Mesothelial cell of epicardium (in vitro differentiated cells): ENCODE results near the gene PHLDB1. TPM values are rescaled to one million over a fixed set of nuclear protein-coding genes. Genes with fewer than 3 reads are reported as not detected.
"Not testable (repeated sequence)": the region's sequence is repeated elsewhere in the genome, so short reads cannot be mapped to it uniquely, and the experiment has no call there.

Source experiments
- DNase-seq, 2 experiments: peaks; one replicate each; pipeline ENCODE4 v3.0.0; 2021; ENCODE audit warnings: low spot score in 2 of 2; ENCODE audit not compliant: unreplicated experiment in 2 of 2
- H3K27ac Mint-ChIP-seq: 2 replicates; pipeline ENCODE4 v1.8.0; 2021; ENCODE audit warnings: mixed read lengths
- H3K27me3 Mint-ChIP-seq: 2 replicates; pipeline ENCODE4 v1.8.0; 2021; ENCODE audit warnings: low read depth, mixed read lengths
- H3K36me3 Mint-ChIP-seq: 2 replicates; pipeline ENCODE4 v1.8.0; 2021; ENCODE audit warnings: mixed read lengths
- H3K4me1 Mint-ChIP-seq: 2 replicates; pipeline ENCODE4 v1.8.0; 2021; ENCODE audit warnings: mixed read lengths
- H3K4me3 Mint-ChIP-seq: 2 replicates; pipeline ENCODE4 v1.8.0; 2021; ENCODE audit warnings: mild to moderate bottlenecking, moderate library complexity, mixed read lengths
- H3K9me3 Mint-ChIP-seq: 2 replicates; pipeline ENCODE4 v1.8.0; 2021; ENCODE audit warnings: mixed read lengths
- CTCF ChIP-seq: fragments of 200-600 bp; sonication (generic); IDR thresholded peaks from one replicate; pipeline ENCODE4 v1.5.0; 2021; ENCODE audit warnings: antibody characterized with exemption; ENCODE audit not compliant: unreplicated experiment
- total RNA-seq: library from RNA; stranded (reverse); gene quantifications from 3 replicates; pipeline ENCODE4 v1.2.1, GENCODE V29; 2021

PHLDB1 gene
- 138 to 148 TPM (median 139 TPM) in 3 replicates for total RNA-seq

- no peaks in the 10 kb centered on the region for H3K9me3 Mint-ChIP-seq
- peak within 1 kb of the TSS; percentile 62 for H3K27ac Mint-ChIP-seq
- peak within 1 kb of the TSS; percentile 68 for H3K4me3 Mint-ChIP-seq
- peaks cover 3% of the 10 kb centered on the region for H3K36me3 Mint-ChIP-seq
- peak in 1 of 2 experiments; percentile 68 for DNase-seq
- TF ChIP-seq CTCF: no peak
- peaks cover 61% of the 10 kb centered on the region for H3K4me1 Mint-ChIP-seq
- H3K27me3 Mint-ChIP-seq: peaks cover 34% of the 10 kb centered on the region
Measured at GRCh38 chr11:118607401-118608359, at the start of gene PHLDB1. PHLDB1 (plus strand) TSS chr11:118607615; CDS start chr11:118613837, 6,222 bp downstream.

DNA sequence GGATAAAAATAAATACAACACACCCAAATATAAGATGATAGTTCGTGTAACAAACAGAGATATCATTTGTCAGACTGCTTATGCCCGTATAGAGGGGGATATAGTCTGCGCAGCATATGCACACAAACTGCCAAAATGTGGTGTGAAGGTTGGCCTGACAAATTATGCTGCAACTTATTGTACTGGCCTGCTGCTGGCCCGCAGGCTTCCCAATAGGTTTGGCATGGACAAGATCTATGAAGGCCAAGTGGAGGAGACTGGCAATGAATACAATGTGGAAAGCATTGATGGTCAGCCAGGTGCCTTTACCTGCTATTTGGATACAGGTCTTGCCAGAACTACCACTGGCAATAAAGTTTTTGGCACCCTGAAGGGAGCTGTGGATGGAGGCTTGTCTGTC is 46.6 kb upstream of the PHLDB1 start:
- H3K4me1 Mint-ChIP-seq: peaks cover 13% of the 10 kb centered on the region
- H3K27ac Mint-ChIP-seq: no peak overlapping the region
- TF ChIP-seq CTCF: no peak
- DNase-seq: no peak
- peaks cover 14% of the 10 kb centered on the region for H3K36me3 Mint-ChIP-seq
- H3K9me3 Mint-ChIP-seq: no peaks in the 10 kb centered on the region
- H3K27me3 Mint-ChIP-seq: no peaks in the 10 kb centered on the region
- no peak overlapping the region for H3K4me3 Mint-ChIP-seq

DNA sequence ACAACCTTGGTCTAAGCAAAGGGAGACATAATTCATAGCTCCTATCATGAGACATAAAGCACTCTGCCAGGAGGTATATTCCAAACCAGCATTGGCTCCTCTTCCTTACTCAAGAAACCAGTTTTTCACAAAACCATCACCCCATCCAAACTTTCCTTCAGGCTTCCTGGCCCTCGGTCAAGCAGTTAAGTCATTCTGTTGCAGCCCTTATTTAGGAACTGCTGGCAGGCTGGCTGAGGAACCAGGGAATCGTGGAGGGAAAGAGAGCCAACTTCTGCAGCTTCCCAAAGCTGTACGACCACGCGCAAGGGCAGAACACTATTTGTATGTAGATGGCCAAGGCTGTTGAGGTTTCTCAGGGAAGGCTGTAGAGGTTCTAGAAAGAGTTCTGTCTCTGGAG is 42.4 kb upstream of the PHLDB1 start:
- TF ChIP-seq CTCF: no peak
- peaks cover 15% of the 10 kb centered on the region for H3K4me1 Mint-ChIP-seq
- no peak for DNase-seq
- H3K36me3 Mint-ChIP-seq: peaks cover 1% of the 10 kb centered on the region
- H3K27me3 Mint-ChIP-seq: no peaks in the 10 kb centered on the region
- peak overlapping the region; percentile 61 for H3K4me3 Mint-ChIP-seq
- H3K9me3 Mint-ChIP-seq: no peaks in the 10 kb centered on the region
- peak overlapping the region; percentile 69 for H3K27ac Mint-ChIP-seq

GRCh38 chr11:118569670-118570069 is 37.7 kb upstream of the PHLDB1 start:
- TF ChIP-seq CTCF: no peak
- no peak for DNase-seq
- Mint-ChIP-seq H3K4me1 (peaks cover 29% of the 10 kb centered on the region), H3K9me3 (no peaks in the 10 kb centered on the region), H3K36me3 (no peaks in the 10 kb centered on the region), H3K27ac (no peak overlapping the region), H3K4me3 (no peak overlapping the region), H3K27me3 (no peaks in the 10 kb centered on the region)

DNA sequence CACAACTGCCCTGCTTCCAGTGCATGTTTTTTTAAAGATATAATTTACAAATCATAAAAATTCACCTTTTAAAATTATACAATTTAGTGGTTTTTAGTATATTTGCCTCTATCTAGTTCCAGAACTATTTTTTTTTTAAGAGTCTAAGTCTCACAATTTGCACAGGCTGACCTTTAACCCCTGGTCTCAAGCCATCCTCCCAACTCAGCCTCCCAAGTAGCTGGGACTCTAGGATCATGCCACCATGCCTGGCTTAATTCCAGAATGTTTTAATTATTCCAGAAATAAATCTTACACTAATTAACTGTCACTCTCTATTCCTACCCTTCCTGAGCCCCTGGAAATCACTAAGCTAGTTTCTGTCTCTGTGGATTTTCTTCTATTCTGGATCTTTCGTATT is 36.6 kb upstream of the PHLDB1 start:
- no peaks in the 10 kb centered on the region for H3K27me3 Mint-ChIP-seq
- no peak for DNase-seq
- no peaks in the 10 kb centered on the region for H3K36me3 Mint-ChIP-seq
- no peak overlapping the region for H3K4me3 Mint-ChIP-seq
- TF ChIP-seq CTCF: no peak
- no peaks in the 10 kb centered on the region for H3K9me3 Mint-ChIP-seq
- peaks cover 32% of the 10 kb centered on the region for H3K4me1 Mint-ChIP-seq
- peak overlapping the region; percentile 92 for H3K27ac Mint-ChIP-seq

DNA sequence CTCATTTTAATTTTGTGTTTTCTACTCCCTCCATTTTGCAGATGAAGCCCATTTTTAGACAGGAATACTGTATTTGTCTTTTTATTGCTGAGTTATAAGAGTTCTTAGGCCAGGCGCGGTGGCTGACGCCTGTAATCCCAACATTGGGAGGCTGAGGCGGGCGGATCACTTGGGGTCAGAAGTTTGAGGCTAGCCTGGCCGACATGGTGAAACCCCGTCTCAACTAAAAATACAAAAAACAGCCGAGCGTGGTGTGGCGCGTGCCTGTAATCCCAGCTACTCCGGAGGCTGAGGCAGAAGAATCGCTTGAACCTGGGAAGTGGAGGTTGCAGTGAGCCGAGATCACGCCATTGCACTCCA is 35.7 kb upstream of the PHLDB1 start:
- H3K4me3 Mint-ChIP-seq: peak overlapping the region; percentile 83
- peaks cover 33% of the 10 kb centered on the region for H3K4me1 Mint-ChIP-seq
- not testable (repeated sequence) for H3K27me3 Mint-ChIP-seq, H3K36me3 Mint-ChIP-seq, H3K9me3 Mint-ChIP-seq, DNase-seq
- H3K27ac Mint-ChIP-seq: peak overlapping the region; percentile 92
